Measurements from ENCODE around the gene SSMEM1.

The SSMEM1 gene

DNA sequence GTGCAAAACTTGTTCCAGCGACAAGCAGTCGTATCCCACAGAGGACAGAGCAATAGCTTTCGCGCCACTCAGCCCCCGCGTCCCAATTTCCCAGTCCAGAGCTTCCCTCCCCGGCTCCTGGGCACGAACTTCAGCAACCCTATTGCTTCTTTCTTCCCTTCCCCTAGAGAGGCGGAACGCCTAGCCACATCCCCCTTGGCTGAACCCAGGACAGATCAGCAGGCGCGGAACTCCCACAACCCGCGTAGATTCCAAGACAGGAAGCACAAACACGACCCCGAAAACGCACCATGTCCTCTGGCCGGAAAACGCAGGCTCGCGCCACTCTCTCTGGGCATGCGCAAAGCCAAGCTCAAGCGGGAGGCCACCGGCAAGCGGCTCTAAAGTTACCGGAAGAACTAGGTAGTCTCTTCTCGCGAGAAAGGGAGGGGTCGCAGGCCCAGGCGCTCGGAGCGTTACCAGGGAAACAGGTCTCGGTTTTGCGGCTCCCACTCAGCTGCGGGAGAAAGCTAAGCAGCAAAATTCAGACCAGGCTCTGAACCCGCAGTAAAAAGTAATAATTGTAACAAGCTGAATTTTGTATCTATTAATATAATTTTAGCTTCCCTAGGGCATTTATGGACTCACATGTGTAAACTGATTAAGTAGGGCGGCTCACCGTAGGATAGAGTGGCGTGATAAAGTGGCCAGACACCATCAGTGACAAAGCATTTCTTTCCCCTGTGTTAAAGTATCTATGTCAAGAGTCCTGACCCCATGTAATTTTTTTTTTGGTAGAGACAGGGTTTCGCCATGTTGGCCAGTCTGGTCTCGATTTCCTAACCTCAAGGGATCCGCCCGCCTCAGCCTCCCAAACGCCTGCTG, 2.3 kb upstream of the SSMEM1 start, which contains the start of gene TMEM209:
TSS of gene TMEM209 (minus strand) at position 323 of the 864 bp plus-strand sequence. CDS start at position 292, 31 bp downstream.
- peaks cover 9% of the 10 kb centered on the region; the same call in 1 of the 2 replicates for H3K36me3 ChIP-seq (ENCODE audit: insufficient read depth, low read length)
- no peaks in the 10 kb centered on the region for H3K9me2 ChIP-seq (replicated peaks; ENCODE audit: low read depth, low read length)
- peaks cover 38% of the 10 kb centered on the region for H3K79me2 ChIP-seq (ENCODE audit: insufficient read depth, low read length)
- no peaks in the 10 kb centered on the region for H3K27me3 ChIP-seq (ENCODE audit: insufficient read depth, low read length, poor library complexity, severe bottlenecking)
- H3K4me3 ChIP-seq (ENCODE audit: low read length, poor library complexity, severe bottlenecking) = peak within 1 kb of the TSS; percentile 87
- H2AFZ ChIP-seq (ENCODE audit: low read length) = peak within 1 kb of the TSS; percentile 88
- H3K4me1 ChIP-seq (ENCODE audit: insufficient read depth, low read length, poor library complexity, severe bottlenecking) = peaks cover 21% of the 10 kb centered on the region
- peak within 1 kb of the TSS; percentile 97 for H3K9ac ChIP-seq (ENCODE audit: low read depth, low read length, poor library complexity, severe bottlenecking)
- peaks cover under 1% of the 10 kb centered on the region for H4K20me1 ChIP-seq (ENCODE audit: insufficient read depth, low read length, poor library complexity, severe bottlenecking)
- H3K9me3 ChIP-seq (ENCODE audit: insufficient read depth, low read depth, low read length) = no peaks in the 10 kb centered on the region
- peak within 1 kb of the TSS; percentile 66 for H3K4me2 ChIP-seq (ENCODE audit: low read depth, low read length, poor library complexity, severe bottlenecking)
- no peaks in the 10 kb centered on the region for H3F3A ChIP-seq (ENCODE audit: low read depth)
- TF ChIP-seq, protein P1, sequence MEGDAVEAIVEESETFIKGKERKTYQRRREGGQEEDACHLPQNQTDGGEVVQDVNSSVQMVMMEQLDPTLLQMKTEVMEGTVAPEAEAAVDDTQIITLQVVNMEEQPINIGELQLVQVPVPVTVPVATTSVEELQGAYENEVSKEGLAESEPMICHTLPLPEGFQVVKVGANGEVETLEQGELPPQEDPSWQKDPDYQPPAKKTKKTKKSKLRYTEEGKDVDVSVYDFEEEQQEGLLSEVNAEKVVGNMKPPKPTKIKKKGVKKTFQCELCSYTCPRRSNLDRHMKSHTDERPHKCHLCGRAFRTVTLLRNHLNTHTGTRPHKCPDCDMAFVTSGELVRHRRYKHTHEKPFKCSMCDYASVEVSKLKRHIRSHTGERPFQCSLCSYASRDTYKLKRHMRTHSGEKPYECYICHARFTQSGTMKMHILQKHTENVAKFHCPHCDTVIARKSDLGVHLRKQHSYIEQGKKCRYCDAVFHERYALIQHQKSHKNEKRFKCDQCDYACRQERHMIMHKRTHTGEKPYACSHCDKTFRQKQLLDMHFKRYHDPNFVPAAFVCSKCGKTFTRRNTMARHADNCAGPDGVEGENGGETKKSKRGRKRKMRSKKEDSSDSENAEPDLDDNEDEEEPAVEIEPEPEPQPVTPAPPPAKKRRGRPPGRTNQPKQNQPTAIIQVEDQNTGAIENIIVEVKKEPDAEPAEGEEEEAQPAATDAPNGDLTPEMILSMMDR (conservative IDR thresholded peaks at IDR 0.05; ENCODE audit: low read length) = no peak
- TF ChIP-seq EZH2phosphoT487 (IDR thresholded peaks at IDR 0.05; ENCODE audit: borderline replicate concordance) = no peak

DNA sequence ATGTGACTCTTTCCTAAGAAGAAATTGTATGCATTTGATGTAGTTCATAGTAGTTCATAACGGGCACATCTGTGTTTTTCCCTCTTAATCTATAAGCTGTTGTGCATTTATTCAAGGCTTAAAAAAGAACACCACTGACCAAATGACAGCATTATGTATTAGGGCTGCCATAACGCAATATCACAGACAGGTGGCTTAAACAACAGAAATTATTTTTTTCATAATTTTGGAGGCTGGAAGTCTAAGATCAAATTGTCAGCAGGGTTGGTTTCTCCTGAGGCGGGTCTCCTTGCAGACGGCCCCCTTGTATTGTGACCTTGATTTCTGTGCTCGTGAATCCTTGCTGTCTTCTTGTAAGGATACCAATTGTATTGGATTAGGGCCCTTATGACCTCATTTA, 627 bp upstream of the SSMEM1 start:
- Histone ChIP-seq H3K4me3 (ENCODE audit: low read length, poor library complexity, severe bottlenecking) (no peak overlapping the region), H3K9me2 (replicated peaks; ENCODE audit: low read depth, low read length) (no peaks in the 10 kb centered on the region), H3K4me1 (ENCODE audit: insufficient read depth, low read length, poor library complexity, severe bottlenecking) (peaks cover 12% of the 10 kb centered on the region), H3K27me3 (ENCODE audit: insufficient read depth, low read length, poor library complexity, severe bottlenecking) (no peaks in the 10 kb centered on the region), H3K9ac (ENCODE audit: low read depth, low read length, poor library complexity, severe bottlenecking) (no peak overlapping the region), H3K4me2 (ENCODE audit: low read depth, low read length, poor library complexity, severe bottlenecking) (no peak overlapping the region), H2AFZ (ENCODE audit: low read length) (no peak overlapping the region), H3K36me3 (ENCODE audit: insufficient read depth, low read length) (no peaks in the 10 kb centered on the region), H3K79me2 (ENCODE audit: insufficient read depth, low read length) (peaks cover 27% of the 10 kb centered on the region), H3K9me3 (ENCODE audit: insufficient read depth, low read depth, low read length) (no peaks in the 10 kb centered on the region), H3F3A (ENCODE audit: low read depth) (no peaks in the 10 kb centered on the region), H4K20me1 (ENCODE audit: insufficient read depth, low read length, poor library complexity, severe bottlenecking) (no peaks in the 10 kb centered on the region)
- no peak for TF ChIP-seq EZH2phosphoT487 (IDR thresholded peaks at IDR 0.05; ENCODE audit: borderline replicate concordance)
- TF ChIP-seq, protein P1 (conservative IDR thresholded peaks at IDR 0.05; ENCODE audit: low read length) = no peak; the same call in 1 of the 2 replicates

DNA sequence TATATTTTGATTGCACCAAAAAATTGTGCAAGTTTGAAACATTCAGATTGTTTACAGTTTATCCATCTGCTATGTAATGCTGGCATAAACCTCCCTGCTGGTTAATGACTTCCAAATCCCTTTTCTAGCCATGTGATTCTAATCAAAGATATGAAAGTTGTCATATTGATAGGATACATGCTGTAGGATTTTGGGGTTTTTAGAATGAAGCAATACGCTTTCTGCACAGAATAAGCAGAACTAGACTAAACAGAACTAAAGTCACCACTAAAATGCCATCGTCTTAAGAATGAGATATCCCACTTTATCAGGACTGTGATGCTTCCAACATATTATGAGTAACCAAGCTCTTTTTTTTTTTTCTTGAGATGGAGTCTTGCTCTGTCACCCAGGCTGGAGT, 856 bp downstream of the SSMEM1 start:
- Histone ChIP-seq H3K9me2 (replicated peaks; ENCODE audit: low read depth, low read length) (no peaks in the 10 kb centered on the region), H3K79me2 (ENCODE audit: insufficient read depth, low read length) (peaks cover 16% of the 10 kb centered on the region), H2AFZ (ENCODE audit: low read length) (no peak overlapping the region), H3K4me1 (ENCODE audit: insufficient read depth, low read length, poor library complexity, severe bottlenecking) (peaks cover 7% of the 10 kb centered on the region), H3F3A (ENCODE audit: low read depth) (no peaks in the 10 kb centered on the region), H3K27me3 (ENCODE audit: insufficient read depth, low read length, poor library complexity, severe bottlenecking) (no peaks in the 10 kb centered on the region), H3K9me3 (ENCODE audit: insufficient read depth, low read depth, low read length) (no peaks in the 10 kb centered on the region), H3K36me3 (ENCODE audit: insufficient read depth, low read length) (no peaks in the 10 kb centered on the region), H4K20me1 (ENCODE audit: insufficient read depth, low read length, poor library complexity, severe bottlenecking) (no peaks in the 10 kb centered on the region), H3K4me2 (ENCODE audit: low read depth, low read length, poor library complexity, severe bottlenecking) (no peak overlapping the region), H3K4me3 (ENCODE audit: low read length, poor library complexity, severe bottlenecking) (no peak overlapping the region), H3K9ac (ENCODE audit: low read depth, low read length, poor library complexity, severe bottlenecking) (no peak overlapping the region)
- no peak for TF ChIP-seq EZH2phosphoT487 (IDR thresholded peaks at IDR 0.05; ENCODE audit: borderline replicate concordance)
- TF ChIP-seq, protein P1 (conservative IDR thresholded peaks at IDR 0.05; ENCODE audit: low read length) = no peak
